ENCODE measurements around the gene CASQ2. TPM values are rescaled to one million over a fixed set of nuclear protein-coding genes. Genes with fewer than 3 reads are reported as not detected.

The CASQ2 gene
- total RNA-seq, 1 donor from 2014 or later: not detected

DNA sequence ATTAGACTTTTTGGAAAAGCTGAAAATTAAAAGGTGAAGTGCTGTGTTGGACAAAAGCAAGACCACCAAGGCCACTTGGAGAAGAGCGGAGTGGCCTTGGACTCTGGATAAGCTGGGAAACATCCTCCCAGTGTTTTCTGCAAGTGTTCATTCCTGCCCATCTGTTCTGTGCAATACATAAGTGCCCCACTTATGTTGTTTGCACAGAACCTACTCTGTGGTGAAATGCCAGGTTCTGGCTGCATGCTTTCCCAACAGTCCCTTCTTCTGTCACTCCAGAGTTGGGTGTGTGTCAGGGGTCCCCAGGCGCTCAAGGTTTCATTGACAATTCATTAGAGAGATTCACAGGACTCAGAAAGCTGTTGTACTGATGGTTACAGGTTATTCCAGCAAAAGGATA lies 42.1 kb upstream of the CASQ2 start:
- Mint-ChIP-seq H3K4me3 (ENCODE audit: low read depth) (no peak overlapping the region), H3K4me1 (ENCODE audit: low read depth) (peaks cover 16% of the 10 kb centered on the region), H3K36me3 (ENCODE audit: insufficient read depth) (no peaks in the 10 kb centered on the region), H3K27ac (peak overlapping the region; percentile 62), H3K9me3 (ENCODE audit: low read depth) (no peaks in the 10 kb centered on the region), H3K27me3 (no peaks in the 10 kb centered on the region)
- TF ChIP-seq, protein P1, sequence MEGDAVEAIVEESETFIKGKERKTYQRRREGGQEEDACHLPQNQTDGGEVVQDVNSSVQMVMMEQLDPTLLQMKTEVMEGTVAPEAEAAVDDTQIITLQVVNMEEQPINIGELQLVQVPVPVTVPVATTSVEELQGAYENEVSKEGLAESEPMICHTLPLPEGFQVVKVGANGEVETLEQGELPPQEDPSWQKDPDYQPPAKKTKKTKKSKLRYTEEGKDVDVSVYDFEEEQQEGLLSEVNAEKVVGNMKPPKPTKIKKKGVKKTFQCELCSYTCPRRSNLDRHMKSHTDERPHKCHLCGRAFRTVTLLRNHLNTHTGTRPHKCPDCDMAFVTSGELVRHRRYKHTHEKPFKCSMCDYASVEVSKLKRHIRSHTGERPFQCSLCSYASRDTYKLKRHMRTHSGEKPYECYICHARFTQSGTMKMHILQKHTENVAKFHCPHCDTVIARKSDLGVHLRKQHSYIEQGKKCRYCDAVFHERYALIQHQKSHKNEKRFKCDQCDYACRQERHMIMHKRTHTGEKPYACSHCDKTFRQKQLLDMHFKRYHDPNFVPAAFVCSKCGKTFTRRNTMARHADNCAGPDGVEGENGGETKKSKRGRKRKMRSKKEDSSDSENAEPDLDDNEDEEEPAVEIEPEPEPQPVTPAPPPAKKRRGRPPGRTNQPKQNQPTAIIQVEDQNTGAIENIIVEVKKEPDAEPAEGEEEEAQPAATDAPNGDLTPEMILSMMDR (IDR thresholded peaks at IDR 0.05; ENCODE audit: unreplicated experiment): no peak
- no peak for DNase-seq (ENCODE audit: low spot score, unreplicated experiment)

DNA sequence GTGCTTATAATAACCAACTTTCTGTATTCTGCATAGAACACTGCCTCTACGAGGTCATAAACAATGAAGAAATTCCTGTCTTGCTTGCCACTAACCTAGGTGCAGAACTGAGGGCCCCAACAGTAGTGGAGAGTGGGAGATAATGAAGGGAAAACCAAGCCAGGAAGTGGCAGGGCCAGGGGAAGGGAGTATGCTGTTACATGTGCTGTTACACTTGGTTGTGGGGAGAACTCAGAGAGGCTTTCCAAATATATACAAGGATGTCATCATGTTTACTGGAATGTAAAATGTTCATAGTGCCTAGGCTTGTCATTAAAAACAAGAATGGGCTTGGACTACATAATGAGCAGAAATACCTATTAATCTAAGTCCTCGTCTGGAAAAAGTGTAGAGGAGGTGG lies 41.3 kb upstream of the CASQ2 start:
- Mint-ChIP-seq H3K36me3 (ENCODE audit: insufficient read depth) (no peaks in the 10 kb centered on the region), H3K4me1 (ENCODE audit: low read depth) (peaks cover 16% of the 10 kb centered on the region), H3K27ac (no peak overlapping the region), H3K27me3 (no peaks in the 10 kb centered on the region), H3K9me3 (ENCODE audit: low read depth) (no peaks in the 10 kb centered on the region), H3K4me3 (ENCODE audit: low read depth) (no peak overlapping the region)
- TF ChIP-seq, protein P1 (IDR thresholded peaks at IDR 0.05; ENCODE audit: unreplicated experiment): no peak
- DNase-seq (ENCODE audit: low spot score, unreplicated experiment): no peak

DNA sequence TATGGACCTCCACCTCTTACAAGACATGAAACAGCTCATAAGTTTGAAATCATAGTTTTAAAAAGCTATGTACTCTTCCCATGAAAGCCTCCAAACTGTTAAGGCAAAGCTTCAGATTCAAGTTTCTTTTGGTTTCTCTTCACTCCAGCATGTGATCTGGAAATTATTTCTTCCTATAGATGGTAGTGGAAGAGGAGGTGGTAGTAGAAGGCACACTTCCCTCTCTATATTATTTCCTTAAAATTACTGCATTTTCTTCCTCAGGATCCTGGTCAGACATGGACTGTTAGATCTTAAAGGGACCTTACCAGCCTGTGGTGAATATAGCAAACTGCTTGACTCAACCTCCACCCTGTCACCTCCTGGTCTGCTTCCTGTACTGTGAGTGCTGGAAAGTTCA lies 40.6 kb upstream of the CASQ2 start:
- TF ChIP-seq, protein P1 (IDR thresholded peaks at IDR 0.05; ENCODE audit: unreplicated experiment): no peak
- no peaks in the 10 kb centered on the region for H3K27me3 Mint-ChIP-seq
- H3K4me3 Mint-ChIP-seq (ENCODE audit: low read depth): no peak overlapping the region
- peaks cover 16% of the 10 kb centered on the region for H3K4me1 Mint-ChIP-seq (ENCODE audit: low read depth)
- no peak overlapping the region for H3K27ac Mint-ChIP-seq
- H3K36me3 Mint-ChIP-seq (ENCODE audit: insufficient read depth): no peaks in the 10 kb centered on the region
- no peaks in the 10 kb centered on the region for H3K9me3 Mint-ChIP-seq (ENCODE audit: low read depth)
- no peak for DNase-seq (ENCODE audit: low spot score, unreplicated experiment)

DNA sequence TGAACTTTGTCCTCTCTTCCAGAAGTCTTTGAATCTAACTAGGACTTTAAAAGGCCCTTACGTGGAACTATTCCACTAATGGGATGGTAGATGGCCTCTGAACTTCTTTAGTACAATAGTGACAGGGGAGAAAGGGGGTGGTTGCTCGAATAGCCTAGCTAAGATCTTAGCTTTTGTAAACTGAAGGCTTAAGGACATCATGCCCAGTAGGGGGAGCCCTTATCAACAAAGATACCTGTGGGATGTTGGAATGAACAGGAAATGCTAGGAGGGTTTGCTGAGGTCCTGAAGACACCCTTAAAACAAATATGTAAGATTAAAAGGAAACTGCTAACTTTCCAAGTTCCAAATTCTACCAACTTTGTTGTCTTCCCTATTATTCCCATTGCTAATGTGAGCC lies 39.2 kb upstream of the CASQ2 start:
- DNase-seq (ENCODE audit: low spot score, unreplicated experiment): peak; percentile 40
- TF ChIP-seq, protein P1 (IDR thresholded peaks at IDR 0.05; ENCODE audit: unreplicated experiment): peak; percentile 87
- Mint-ChIP-seq H3K36me3 (ENCODE audit: insufficient read depth) (no peaks in the 10 kb centered on the region), H3K4me3 (ENCODE audit: low read depth) (no peak overlapping the region), H3K27me3 (no peaks in the 10 kb centered on the region), H3K4me1 (ENCODE audit: low read depth) (peaks cover 16% of the 10 kb centered on the region), H3K9me3 (ENCODE audit: low read depth) (no peaks in the 10 kb centered on the region), H3K27ac (no peak overlapping the region)

DNA sequence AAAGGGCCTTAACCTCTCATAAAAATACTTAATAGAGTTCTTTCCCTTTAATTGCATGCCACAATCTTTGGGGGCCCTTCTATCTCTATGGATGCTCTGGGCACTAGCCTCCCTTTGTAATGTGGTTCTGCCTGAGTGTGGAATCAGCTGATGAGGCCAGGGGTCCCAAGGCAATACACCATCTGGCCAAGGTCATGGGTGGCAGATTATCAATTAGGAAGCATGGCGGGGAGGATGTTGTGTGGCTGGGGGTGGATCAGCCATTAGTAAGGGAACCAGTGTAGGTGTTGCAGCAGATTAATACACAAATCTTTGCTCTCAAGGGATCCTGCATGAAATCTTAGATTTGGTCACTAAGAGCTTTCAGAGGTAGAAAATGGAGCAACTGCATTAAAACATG lies 37.1 kb upstream of the CASQ2 start:
- Mint-ChIP-seq H3K4me1 (ENCODE audit: low read depth) (peaks cover 4% of the 10 kb centered on the region), H3K9me3 (ENCODE audit: low read depth) (no peaks in the 10 kb centered on the region), H3K27me3 (no peaks in the 10 kb centered on the region), H3K27ac (no peak overlapping the region), H3K4me3 (ENCODE audit: low read depth) (no peak overlapping the region), H3K36me3 (ENCODE audit: insufficient read depth) (no peaks in the 10 kb centered on the region)
- DNase-seq (ENCODE audit: low spot score, unreplicated experiment): no peak
- TF ChIP-seq, protein P1 (IDR thresholded peaks at IDR 0.05; ENCODE audit: unreplicated experiment): no peak
